Activated naive CD4-positive, alpha-beta T cell treated with anti-CD3 and anti-CD28 coated beads, Interleukin-2, amount 50 U/mL, for 24 hours (primary cell): Measurements from ENCODE around the gene FMNL3.
"Not testable (repeated sequence)": the region's sequence is repeated elsewhere in the genome, so short reads cannot be mapped to it uniquely, and the experiment has no call there.

Experiments used
- H3K27ac Mint-ChIP-seq: one replicate; pipeline ENCODE4 v1.8.0; 2021; ENCODE audit warnings: mild to moderate bottlenecking, mixed read lengths
- H3K27me3 Mint-ChIP-seq: one replicate; pipeline ENCODE4 v1.8.0; 2021; ENCODE audit warnings: mixed read lengths
- H3K36me3 Mint-ChIP-seq: one replicate; pipeline ENCODE4 v1.8.0; 2021; ENCODE audit warnings: mixed read lengths
- H3K4me1 Mint-ChIP-seq: one replicate; pipeline ENCODE4 v1.8.0; 2021; ENCODE audit warnings: mixed read lengths
- H3K4me3 Mint-ChIP-seq: one replicate; pipeline ENCODE4 v1.8.0; 2021; ENCODE audit warnings: mild to moderate bottlenecking, mixed read lengths
- H3K9me3 Mint-ChIP-seq: one replicate; pipeline ENCODE4 v1.8.0; 2021; ENCODE audit warnings: mixed read lengths

The FMNL3 gene

DNA sequence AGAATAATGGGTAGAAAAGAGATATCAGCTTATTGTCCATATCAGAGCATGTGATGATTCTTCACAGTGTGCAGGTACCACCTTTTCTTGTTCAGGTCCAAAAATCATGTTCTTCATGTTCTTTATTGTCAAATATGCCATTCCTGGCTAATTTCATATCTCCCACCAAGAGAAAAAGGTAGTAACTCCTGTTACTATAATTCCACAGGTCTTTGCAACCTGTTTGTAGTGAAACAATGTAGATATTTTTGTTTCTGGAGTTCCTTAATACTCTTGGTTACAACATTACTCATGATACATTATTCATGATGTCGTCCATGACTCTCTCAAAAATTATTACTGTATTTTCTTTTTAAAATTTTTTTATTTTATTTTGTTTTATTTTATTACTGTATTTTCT, 22.8 kb upstream of the FMNL3 start:
- H3K27me3 Mint-ChIP-seq: peaks cover 2% of the 10 kb centered on the region
- H3K36me3 Mint-ChIP-seq: no peaks in the 10 kb centered on the region
- H3K4me3 Mint-ChIP-seq: no peak overlapping the region
- no peaks in the 10 kb centered on the region for H3K9me3 Mint-ChIP-seq
- H3K27ac Mint-ChIP-seq: no peak overlapping the region
- no peaks in the 10 kb centered on the region for H3K4me1 Mint-ChIP-seq

GRCh38 chr12:49728446-49728845, 21.2 kb upstream of the FMNL3 start:
- no peak overlapping the region for H3K27ac Mint-ChIP-seq

GRCh38 chr12:49721355-49721754, 14.2 kb upstream of the FMNL3 start:
- H3K27ac Mint-ChIP-seq, H3K9me3 Mint-ChIP-seq, H3K27me3 Mint-ChIP-seq, H3K4me1 Mint-ChIP-seq, H3K36me3 Mint-ChIP-seq, H3K4me3 Mint-ChIP-seq: not testable (repeated sequence)

More at GRCh38 chr12:49728446-49728845, 21.2 kb upstream of the FMNL3 start:
- H3K4me3 Mint-ChIP-seq: no peak overlapping the region
- no peaks in the 10 kb centered on the region for H3K36me3 Mint-ChIP-seq
- H3K4me1 Mint-ChIP-seq: no peaks in the 10 kb centered on the region
- H3K9me3 Mint-ChIP-seq: no peaks in the 10 kb centered on the region
- H3K27me3 Mint-ChIP-seq: peaks cover 2% of the 10 kb centered on the region

GRCh38 chr12:49720214-49720613, 13.0 kb upstream of the FMNL3 start:
- Mint-ChIP-seq H3K27ac (peak overlapping the region; percentile 63), H3K36me3 (no peaks in the 10 kb centered on the region), H3K4me3 (no peak overlapping the region), H3K27me3 (peaks cover 3% of the 10 kb centered on the region), H3K9me3 (no peaks in the 10 kb centered on the region), H3K4me1 (no peaks in the 10 kb centered on the region)

DNA sequence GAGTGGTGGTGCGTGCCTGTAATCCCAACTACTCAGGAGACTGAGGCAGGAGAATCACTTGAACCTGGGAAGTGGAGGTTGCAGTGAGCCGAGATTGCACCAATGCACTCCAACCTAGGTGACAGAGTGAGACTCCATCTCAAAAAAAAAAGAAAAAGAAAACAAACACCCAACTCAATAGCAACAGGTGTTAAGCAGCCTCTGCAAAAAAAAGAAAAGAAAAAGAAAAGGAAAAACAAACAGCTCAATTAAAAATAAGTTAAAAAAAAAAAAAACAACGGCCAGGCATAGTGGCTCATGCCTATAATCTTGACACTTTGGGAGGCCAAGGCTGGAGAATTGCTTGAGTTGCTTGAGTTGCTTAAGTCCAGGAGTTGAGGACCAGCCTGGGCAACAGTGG, 10.6 kb upstream of the FMNL3 start:
- H3K27me3 Mint-ChIP-seq, H3K4me3 Mint-ChIP-seq, H3K36me3 Mint-ChIP-seq, H3K9me3 Mint-ChIP-seq, H3K27ac Mint-ChIP-seq, H3K4me1 Mint-ChIP-seq: not testable (repeated sequence)

DNA sequence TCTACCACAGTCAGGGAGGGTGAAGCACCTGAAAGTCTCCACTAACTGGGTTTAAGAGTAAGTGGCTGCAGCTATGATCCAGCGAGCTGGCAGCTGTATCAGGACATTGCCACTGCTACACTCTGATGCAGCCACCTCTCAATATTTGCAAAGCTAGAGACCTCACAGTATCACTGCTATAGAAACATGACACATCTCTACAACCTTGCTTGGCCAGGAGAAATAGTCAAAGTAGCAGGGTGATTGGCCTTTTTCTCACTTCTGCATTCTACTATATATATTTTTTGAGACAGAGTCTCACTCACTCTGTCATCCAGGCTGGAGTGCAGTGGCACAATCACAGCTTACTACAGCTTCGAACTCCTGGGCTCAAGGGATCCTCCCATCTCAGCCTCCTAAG, 9.3 kb upstream of the FMNL3 start:
- Mint-ChIP-seq H3K36me3 (peaks cover 2% of the 10 kb centered on the region), H3K4me3 (no peak overlapping the region), H3K27ac (no peak overlapping the region), H3K9me3 (no peaks in the 10 kb centered on the region), H3K27me3 (peaks cover 8% of the 10 kb centered on the region), H3K4me1 (no peaks in the 10 kb centered on the region)

DNA sequence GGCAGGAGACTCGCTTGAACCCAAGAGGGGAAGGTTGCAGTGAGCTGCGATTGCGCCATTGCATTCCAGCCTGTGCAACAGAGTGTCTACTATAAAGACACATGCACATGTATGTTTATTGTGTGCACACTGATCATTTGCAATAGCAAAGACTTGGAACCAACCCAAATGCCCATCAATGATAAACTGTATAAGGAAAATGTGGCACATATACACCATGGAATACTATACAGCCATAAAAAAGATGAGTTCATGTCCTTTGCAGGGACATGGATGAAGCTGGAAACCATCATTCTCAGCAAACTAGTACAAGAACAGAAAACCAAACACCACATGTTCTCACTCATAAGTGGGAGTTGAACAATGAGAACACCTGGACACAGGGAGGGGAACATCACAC, 6.7 kb upstream of the FMNL3 start:
- not testable (repeated sequence) for H3K27ac Mint-ChIP-seq, H3K36me3 Mint-ChIP-seq, H3K4me1 Mint-ChIP-seq, H3K9me3 Mint-ChIP-seq, H3K27me3 Mint-ChIP-seq, H3K4me3 Mint-ChIP-seq

DNA sequence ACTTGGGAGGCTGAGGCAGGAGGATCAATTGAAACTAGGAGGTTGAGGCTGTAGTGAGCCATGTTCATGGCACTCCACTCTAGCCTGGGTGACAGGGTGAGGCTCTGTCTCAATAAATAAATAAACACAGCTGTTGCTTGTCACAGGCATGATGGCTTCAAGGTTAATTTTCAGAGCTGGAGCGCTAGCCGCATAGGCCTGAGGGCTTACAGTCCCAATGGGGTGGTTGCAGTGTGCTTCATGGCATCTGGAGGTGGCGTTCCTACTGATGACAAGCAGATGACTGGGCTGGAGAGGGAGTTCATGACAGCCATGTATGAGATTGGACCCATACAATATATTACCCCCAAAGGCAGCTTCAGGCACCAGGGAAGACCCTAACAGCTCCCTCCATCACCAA, 1.6 kb upstream of the FMNL3 start:
- H3K27me3 Mint-ChIP-seq: peaks cover 2% of the 10 kb centered on the region
- no peak overlapping the region for H3K27ac Mint-ChIP-seq
- no peak overlapping the region for H3K4me3 Mint-ChIP-seq
- peaks cover 29% of the 10 kb centered on the region for H3K4me1 Mint-ChIP-seq
- H3K36me3 Mint-ChIP-seq: peaks cover 2% of the 10 kb centered on the region
- no peaks in the 10 kb centered on the region for H3K9me3 Mint-ChIP-seq

DNA sequence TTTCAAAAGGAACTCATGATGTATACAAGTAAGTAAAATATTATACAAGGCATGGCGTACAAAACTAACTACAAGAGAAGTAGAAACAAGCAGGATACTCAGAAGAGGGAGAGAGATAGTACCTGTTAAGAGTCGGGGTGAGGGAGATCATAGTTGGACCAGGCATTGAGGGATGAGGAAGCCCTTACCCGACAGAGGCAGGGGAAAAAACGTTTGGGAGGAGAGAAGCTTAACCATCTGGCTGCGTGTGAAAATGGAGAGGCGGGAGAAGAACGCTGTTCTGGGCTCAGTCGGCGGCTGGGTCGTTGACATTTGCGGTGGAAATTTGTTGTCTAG, 575 bp upstream of the FMNL3 start:
- peaks cover 2% of the 10 kb centered on the region for H3K27me3 Mint-ChIP-seq
- H3K4me1 Mint-ChIP-seq: peaks cover 40% of the 10 kb centered on the region
- H3K4me3 Mint-ChIP-seq: peak overlapping the region; percentile 85
- H3K36me3 Mint-ChIP-seq: peaks cover 2% of the 10 kb centered on the region
- H3K27ac Mint-ChIP-seq: peak overlapping the region; percentile 94
- no peaks in the 10 kb centered on the region for H3K9me3 Mint-ChIP-seq

GRCh38 chr12:49706351-49707127, 666 bp downstream of the FMNL3 start:
- Mint-ChIP-seq H3K27ac (peak overlapping the region; percentile 78), H3K27me3 (no peaks in the 10 kb centered on the region), H3K9me3 (no peaks in the 10 kb centered on the region), H3K4me1 (peaks cover 51% of the 10 kb centered on the region), H3K36me3 (no peaks in the 10 kb centered on the region), H3K4me3 (peak overlapping the region; percentile 88)

GRCh38 chr12:49705479-49706134, 1.6 kb downstream of the FMNL3 start:
- H3K36me3 Mint-ChIP-seq: no peaks in the 10 kb centered on the region
- no peaks in the 10 kb centered on the region for H3K27me3 Mint-ChIP-seq
- H3K4me3 Mint-ChIP-seq: peak overlapping the region; percentile 88
- H3K9me3 Mint-ChIP-seq: no peaks in the 10 kb centered on the region
- peak overlapping the region; percentile 78 for H3K27ac Mint-ChIP-seq
- peaks cover 56% of the 10 kb centered on the region for H3K4me1 Mint-ChIP-seq

DNA sequence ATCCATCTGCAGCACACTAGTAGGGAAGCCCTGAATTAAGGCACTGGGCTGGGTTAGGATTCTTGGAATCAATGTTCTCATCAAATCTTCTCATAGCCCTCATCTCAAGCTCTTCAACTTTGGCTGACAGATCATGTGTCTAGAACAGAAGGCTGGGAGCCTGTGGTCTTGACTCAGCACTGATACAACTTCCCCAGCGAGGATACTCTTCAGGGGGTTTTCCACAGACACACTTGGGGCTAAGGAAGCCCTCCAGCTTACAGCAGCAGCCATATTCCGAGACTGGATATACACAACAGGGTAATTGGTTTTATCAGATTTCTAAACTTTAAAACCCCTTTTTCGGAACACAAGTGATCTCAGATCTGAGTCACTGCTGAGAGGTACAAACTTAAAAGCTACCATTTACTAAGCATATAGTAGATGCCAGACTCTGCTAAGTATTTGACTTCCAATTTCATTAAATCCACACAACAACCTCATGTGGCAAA, 3.5 kb downstream of the FMNL3 start:
- Mint-ChIP-seq H3K27ac (peak overlapping the region; percentile 19), H3K4me3 (peak overlapping the region; percentile 64), H3K4me1 (peaks cover 70% of the 10 kb centered on the region), H3K27me3 (no peaks in the 10 kb centered on the region), H3K9me3 (no peaks in the 10 kb centered on the region), H3K36me3 (no peaks in the 10 kb centered on the region)

- Mint-ChIP-seq H3K9me3 (no peaks in the 10 kb centered on the region), H3K27me3 (no peaks in the 10 kb centered on the region), H3K4me3 (peak overlapping the region; percentile 49), H3K36me3 (no peaks in the 10 kb centered on the region), H3K4me1 (peaks cover 77% of the 10 kb centered on the region), H3K27ac (peak overlapping the region; percentile 72)
These were observed 4.5 kb downstream of the FMNL3 start for GRCh38 chr12:49702676-49703215.

- Mint-ChIP-seq H3K4me3 (no peak overlapping the region), H3K27me3 (no peaks in the 10 kb centered on the region), H3K9me3 (no peaks in the 10 kb centered on the region), H3K4me1 (peaks cover 76% of the 10 kb centered on the region), H3K27ac (peak overlapping the region; percentile 41), H3K36me3 (no peaks in the 10 kb centered on the region)
These were observed 5.2 kb downstream of the FMNL3 start for GRCh38 chr12:49702009-49702408.

GRCh38 chr12:49698619-49699545, 8.3 kb downstream of the FMNL3 start:
- Mint-ChIP-seq H3K4me3 (peak overlapping the region; percentile 77), H3K4me1 (peaks cover 63% of the 10 kb centered on the region), H3K36me3 (no peaks in the 10 kb centered on the region), H3K27ac (peak overlapping the region; percentile 75), H3K9me3 (no peaks in the 10 kb centered on the region), H3K27me3 (no peaks in the 10 kb centered on the region)
